T47D (cell line): ENCODE results near the gene FAM221B.

Experiments used
- DNase-seq, 2 experiments: peaks; one replicate each; pipeline versions ENCODE4 v3.0.0 to v3.0.0-alpha.2; 2011 to 2012; ENCODE audit warnings: low read depth in 1 of 2, low spot score in 1 of 2
- JUND ChIP-seq: IDR thresholded peaks from 2 replicates; pipeline ENCODE4 v1.6.1; 2012; ENCODE audit warnings: low read depth
- in situ Hi-C: cut with HindIII; loops from 2 replicates; pipeline ENCODE4 v1.10.0; 2016; ENCODE audit warnings: low sequenced_read_pairs, low pct_unique_long_range_greater_than_20kb

Gene FAM221B, protein sequence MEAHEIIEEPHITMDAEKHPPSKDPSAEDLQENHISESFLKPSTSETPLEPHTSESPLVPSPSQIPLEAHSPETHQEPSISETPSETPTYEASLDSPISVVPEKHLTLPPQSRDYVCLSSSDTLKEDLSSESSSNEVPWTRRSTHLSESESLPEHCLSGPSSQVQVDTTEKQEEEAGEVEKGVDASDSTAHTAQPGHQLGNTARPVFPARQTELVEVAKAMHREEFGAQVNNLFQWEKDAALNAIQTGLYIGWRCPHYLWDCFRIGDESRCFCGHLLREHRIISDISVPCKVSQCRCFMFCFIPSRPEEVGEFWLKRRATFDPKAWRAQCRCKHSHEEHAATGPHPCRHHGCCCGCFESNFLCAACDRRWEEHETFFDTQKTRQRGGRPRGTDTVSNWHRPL

DNA sequence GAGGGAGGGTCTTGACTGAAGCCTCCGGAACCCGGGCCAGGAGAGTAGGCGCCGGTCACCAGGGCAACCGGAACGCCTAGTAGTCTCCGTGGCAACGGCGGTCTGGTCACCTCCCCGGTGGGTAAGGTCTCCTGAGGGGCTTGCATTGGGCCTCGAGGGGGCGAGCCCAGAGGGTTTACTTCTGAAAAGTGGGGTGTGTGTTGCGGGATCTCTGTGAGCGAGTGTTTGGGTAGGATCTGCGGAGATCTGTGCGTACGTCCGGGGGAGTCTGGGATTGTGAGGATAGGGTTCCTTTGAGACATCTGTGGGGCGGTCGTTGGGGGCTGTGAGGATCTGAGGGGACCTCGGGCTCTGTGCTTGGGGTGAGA is at the start of gene FAM221B:
Gene FAM221B, minus strand, starts transcription at position 17 of the 368 bp plus-strand sequence. CDS start 2,571 bp downstream, outside the sequence.
- DNase-seq: no peak
- TF ChIP-seq JUND: no peak
- in situ Hi-C loops: no loop called here

DNA sequence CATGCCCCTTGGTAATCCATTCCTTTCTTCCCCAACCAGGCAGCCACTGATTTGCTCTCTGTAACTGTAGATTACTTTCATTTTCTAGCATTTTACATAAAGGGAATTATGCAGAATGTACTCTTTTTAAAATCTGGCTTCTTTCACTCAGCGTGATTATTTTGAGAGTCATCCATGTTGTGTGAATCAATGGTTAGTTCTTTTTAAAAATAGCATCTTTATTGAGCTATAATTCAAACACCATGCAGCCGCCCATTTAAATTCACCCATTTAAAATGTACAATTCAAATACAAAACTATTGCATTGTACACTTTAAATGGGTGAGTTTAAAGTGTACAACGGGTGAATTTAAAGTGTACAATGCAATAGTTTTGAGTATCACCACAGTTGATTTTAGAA is 44.0 kb upstream of the FAM221B start:
- no peak for DNase-seq
- in situ Hi-C loops: no loop called here
- TF ChIP-seq JUND: no peak

DNA sequence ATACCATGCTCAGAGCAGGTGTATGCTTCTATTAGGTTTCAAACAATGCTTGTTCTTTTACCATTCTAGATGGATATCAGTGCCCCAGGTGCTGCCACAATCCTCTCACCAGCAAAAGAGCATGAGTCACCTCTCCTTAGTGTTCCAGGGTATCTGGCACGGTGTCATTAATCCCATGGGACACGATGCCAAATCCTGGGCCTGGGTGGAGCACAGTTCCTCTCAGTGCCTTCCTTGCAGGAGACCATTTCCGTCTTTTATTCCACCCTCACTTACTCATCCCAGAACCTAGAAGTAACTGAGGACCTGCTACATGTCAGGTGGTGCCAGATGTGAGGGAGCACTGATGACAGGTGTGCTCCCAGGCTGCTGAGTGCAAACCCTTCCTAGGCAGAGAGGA is 43.0 kb upstream of the FAM221B start:
- in situ Hi-C loops: no loop called here
- TF ChIP-seq JUND: no peak
- DNase-seq: peak in 1 of 2 experiments; percentile 30

DNA sequence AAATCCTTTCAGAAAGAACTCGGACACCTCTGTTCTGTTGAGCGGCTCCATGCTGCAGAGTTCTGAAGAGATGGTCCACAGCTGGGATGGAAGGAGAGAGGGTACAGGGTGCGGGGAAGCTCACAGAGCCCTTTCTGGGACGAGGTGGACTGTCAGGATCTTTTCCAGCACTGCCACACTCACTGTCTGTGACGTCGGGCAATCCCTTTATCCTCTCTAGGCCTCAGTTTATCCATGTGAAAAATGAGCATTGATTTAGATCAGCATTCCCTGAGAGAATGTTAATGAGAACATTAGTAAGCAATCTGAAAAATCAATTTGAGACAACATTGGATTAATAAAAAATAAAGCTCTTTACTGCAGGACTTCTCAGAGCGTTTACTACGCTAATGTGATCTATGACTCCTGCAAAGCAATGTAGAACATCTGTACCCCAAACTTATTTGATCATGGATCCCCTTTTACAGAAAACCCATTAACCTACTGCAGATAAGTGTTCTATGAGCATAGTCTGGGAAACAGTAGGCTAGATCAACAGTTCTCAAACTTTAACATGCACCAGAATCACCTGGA is 41.9 kb upstream of the FAM221B start, which contains the start of gene OR13J1:
Gene OR13J1, minus strand, starts transcription at position 51 of the 573 bp plus-strand sequence. Its CDS starts 0 bp downstream, at position 51.
- TF ChIP-seq JUND: no peak
- in situ Hi-C loops: no loop called here
- no peak for DNase-seq

DNA sequence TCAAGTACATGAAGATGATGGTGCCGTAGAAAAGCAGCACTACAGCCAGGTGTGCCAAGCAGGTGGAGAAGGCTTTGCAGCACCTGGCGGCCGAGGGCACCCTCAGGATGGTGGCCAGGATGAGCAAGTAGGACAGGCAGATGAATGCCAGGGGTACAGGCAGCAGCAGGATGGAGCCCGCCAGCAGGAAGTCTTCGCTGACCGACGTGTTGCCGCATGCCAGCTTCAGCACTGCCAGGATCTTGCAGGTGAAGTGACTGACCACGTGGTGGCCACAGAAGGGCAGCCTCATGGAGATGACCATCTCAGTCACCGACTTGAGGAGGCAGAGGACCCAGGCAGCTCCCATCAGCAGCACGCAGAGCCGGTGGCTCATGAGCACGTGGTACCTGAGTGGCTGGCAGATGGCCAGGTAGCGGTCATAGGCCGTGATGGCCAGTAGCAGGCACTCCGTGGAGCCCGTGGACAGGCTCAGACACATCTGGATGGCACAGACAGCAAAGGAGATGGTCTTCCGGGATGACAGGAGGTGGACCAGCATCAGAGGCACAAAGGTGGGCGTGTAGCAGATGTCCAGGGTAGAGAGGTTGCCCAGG is 41.2 kb upstream of the FAM221B start:
- in situ Hi-C loops: no loop called here
- no peak for TF ChIP-seq JUND
- DNase-seq: no peak

DNA sequence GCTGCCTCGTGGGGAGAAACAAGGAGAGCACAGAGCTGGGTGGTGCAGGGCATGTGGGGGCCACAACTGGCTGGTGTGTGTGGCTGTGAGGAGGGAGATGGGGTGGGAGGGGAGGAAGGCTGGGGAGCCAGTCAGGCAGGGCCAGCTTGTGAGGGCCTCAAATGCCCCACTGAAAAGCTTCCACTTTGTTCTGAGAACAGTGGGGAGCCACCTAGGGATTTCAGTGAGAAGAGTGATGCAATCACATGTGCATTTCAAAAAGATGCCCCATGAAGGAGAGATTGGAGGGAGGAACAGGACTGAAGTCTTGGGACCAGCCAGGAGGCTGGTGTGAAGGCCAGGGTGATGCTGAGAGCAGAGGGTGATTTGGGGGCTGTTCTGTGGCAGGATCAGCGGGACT is 40.4 kb upstream of the FAM221B start:
- in situ Hi-C loops: no loop called here
- no peak for DNase-seq
- no peak for TF ChIP-seq JUND

DNA sequence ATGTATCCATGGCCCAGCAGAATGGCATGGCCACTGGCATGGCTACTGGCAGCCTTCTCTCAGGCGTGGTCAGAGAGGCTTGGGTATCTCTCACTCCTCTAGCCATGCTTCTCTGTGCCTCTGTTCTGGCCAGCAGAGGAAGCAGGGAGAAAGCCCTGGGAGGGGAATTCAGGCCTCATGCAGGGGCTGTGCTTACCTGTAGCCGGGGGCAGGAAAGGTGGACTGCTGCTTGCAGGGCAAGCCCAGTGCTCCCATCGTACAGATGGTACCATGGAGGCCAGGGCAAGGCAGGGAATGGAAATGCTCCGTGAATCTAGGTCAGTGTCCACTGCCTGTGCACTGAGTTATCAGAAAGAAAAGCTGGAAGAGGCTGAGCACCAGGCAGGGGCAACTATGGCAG is 39.0 kb upstream of the FAM221B start:
- no peak for TF ChIP-seq JUND
- in situ Hi-C loops: no loop called here
- DNase-seq: no peak

DNA sequence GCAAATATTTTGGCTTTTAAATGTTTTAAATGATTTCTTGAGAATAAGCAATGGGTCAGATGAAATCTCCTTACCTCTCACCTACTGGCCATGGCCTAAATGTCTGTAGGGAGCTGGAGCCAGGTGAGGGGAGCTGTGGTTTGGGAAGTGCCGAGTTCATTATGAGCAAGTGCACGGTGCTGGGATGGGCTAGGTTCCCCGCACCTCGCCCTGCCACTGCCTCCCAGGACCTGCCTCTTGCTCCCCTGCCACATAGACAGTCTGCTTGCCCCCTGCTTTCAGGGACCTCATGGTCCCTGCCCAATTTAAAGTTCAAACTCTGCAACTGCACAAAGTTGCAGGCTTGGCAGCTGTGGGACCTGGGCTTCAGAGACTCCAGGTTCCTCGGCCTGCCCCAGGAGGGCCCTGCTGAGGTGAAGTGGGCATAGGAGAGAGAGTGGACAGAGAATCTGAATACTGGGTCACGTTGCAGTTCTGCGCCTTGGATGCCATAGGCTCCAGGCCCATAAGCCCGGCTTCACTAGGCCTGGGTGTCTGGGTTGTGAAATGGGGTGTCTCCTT is 36.2 kb upstream of the FAM221B start:
- DNase-seq: no peak
- in situ Hi-C loops: no loop called here
- no peak for TF ChIP-seq JUND

DNA sequence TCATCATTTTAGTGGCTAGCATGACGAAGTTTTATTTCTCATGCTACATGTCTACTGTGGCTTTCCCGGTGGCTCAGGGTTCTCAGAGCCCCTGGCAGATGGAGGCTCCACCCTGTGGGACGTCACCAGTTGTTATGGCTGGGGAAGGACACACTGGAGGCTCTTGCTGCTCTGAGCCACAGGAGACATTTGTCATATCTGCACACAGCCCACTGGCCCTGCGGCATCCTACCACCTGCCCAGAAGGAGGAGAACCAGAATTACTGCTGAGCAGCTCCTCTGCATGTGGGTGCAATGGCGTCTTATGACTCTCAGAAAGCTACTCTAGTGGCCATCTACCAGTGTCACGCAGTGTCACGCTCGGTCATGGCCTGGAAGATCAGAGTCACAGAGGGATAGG is 35.1 kb upstream of the FAM221B start:
- in situ Hi-C loops: no loop called here
- DNase-seq: no peak
- TF ChIP-seq JUND: no peak

DNA sequence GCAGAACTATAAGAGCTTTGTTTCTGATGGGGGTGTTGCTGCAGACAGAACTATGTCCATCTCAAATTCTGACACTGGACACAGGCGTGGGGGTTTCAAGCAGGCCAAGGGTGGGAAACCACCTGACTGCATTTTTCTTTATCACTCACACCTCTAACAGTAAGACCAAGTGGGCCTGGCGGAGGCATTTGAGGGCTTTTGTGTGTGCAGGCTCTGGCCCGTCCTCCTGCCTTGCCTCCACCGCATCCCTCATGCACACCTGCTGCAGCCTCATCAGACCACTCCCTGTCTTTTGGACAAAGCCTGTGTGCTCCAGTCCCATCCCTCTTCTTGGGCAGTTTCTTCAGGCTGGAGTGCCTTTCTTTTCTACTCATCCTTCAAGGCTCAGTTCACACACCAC is 33.8 kb upstream of the FAM221B start:
- in situ Hi-C loops: no loop called here
- TF ChIP-seq JUND: no peak
- no peak for DNase-seq

DNA sequence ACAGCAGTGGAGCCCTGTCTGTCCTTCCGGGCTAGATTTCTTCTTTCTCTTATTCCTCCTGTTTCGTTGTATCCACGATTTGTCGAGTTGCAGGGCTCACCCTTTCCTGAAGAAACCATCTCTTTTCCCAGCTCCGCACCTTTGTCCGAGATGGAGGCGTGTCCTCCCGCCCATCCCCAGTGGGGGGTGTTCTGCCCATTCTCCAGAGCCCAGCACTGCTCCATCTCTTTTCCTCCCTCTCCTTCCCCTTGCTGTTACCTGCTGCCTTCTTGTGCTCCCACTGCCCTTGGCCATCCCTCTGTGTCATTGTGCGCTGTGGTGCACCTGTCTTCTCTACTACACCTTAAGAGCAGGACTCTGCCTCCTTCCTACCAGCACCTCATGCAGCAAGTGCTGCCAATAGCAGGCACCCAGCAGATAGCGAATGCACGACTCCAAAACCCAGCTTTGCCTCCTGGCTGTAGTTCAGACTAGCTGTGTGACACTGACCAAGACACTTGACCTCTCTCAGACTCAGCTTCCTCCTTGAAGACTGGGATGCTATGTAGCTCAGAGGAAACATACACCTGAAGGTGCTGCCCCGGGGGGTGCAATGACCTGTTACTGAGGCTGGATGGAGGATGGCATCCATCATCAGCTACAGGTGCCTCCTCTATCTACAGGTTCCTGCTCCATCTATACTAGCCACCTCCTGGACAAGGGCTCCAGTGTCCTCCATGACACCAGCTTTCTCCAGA is 32.8 kb upstream of the FAM221B start:
- no peak for TF ChIP-seq JUND

DNA sequence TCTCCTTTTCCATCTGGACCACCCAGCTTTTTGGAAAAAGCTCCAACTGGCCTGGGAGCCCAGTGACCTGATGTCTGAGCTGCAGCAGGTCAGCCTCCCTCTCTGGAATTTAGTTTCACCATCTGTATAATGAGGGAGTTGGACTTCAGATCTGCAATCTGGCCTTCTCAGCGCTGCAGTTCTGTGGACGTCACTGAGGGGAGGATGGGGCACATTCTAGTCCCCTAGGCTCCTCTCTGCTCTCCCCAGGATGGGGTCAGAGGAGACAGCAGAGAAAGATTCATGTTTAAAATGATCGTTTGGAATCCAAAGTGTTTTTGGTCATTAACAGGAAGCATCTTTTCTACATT is 31.4 kb upstream of the FAM221B start:
- TF ChIP-seq JUND: no peak
- no peak for DNase-seq
- in situ Hi-C loops: no loop called here

More for the DNA sequence above, 32.8 kb upstream of the FAM221B start:
- DNase-seq: no peak
- in situ Hi-C loops: no loop called here
